HG02981 (cell line): ENCODE measurements around the gene MED13.
"Not testable (repeated sequence)": the region's sequence is repeated elsewhere in the genome, so short reads cannot be mapped to it uniquely, and the experiment has no call there.

Experiments
- ATAC-seq: cut with Tn5 transposase; IDR thresholded peaks from one replicate; pipeline ENCODE4 v1.9.1; 2021; ENCODE audit warnings: mild to moderate bottlenecking, moderate library complexity; ENCODE audit not compliant: unreplicated experiment

The MED13 gene

GRCh38 chr17:62003141-62003540 is 61.9 kb downstream of the MED13 start:
- not testable (repeated sequence) for ATAC-seq

DNA sequence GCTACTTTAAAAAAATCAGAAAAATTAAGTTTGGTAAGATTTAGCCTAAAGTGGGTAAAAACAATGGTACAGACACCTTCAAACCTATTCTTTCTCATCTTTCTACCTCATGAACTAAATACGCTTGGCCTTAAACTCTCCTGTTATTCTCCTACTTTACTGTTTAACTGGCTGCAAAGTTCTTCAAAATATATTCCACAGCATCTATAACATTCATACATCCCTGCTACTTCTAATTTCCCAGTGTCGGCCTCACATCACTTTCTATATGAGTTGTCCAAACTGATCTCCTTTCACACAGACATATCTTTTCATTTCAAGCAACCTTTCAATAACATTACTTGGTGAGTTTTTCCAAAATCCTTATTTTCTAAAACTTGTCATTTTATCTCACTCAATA is 64.0 kb downstream of the MED13 start:
- no peak for ATAC-seq

- no peak for ATAC-seq
These were observed 64.9 kb downstream of the MED13 start for GRCh38 chr17:62000186-62000585.

- not testable (repeated sequence) for ATAC-seq
These were observed 66.5 kb downstream of the MED13 start for GRCh38 chr17:61998534-61998933.

GRCh38 chr17:61997664-61998063 is 67.4 kb downstream of the MED13 start:
- ATAC-seq, result no peak

DNA sequence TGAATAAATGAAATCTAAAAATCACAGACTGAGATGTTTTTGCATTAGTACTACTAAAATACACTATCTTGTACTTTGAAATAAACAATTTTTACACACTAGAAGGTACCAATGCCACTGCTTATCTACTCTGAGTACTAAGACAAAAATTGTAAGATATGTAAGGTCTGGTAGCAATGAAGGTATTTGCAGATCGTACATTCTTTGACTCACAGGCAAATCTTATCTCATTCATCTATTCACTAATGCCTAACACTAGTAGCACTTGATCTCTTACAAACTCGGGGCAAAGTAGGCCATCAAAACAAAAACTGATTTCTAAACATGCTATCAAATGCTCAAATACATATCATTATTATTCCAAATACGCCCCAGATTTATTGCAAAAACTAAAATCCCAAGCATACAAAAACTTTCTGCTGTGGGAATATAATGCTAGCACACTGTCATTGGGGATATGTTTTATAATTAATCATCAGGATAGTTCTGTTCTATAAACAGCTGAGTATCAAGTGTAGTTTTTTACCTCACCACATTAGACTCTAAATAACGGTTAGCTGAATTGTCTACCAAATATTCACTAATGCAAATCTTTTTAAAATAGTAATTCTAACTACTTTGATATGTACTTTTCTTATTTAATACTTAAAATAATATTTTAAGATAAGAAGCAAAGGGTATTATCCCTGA is 68.0 kb downstream of the MED13 start:
- ATAC-seq, result no peak

DNA sequence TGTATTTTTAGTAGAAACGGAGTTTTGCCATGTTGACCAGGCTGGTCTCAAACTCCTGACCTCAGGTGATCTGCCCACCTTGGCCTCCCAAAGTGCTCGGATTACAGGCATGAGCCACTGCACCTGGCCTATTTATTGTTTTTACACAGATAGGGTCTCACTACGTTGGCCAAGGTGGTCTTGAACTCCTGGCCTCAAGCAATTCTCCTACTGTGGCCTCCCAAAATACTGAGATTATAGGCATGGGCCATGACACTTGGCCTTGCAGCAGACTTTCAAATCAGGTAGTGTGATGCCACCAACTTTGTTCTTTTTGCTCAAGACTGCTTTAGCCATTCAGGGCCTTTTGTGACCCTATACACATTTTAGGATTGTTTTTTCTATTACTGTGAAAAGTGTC is 75.6 kb downstream of the MED13 start:
- ATAC-seq, result no peak

- ATAC-seq, result no peak
These were observed 78.2 kb downstream of the MED13 start for GRCh38 chr17:61986898-61987297.

- ATAC-seq, result no peak
These were observed 80.3 kb downstream of the MED13 start for GRCh38 chr17:61984821-61985220.

GRCh38 chr17:61981323-61981722 is 83.8 kb downstream of the MED13 start:
- no peak for ATAC-seq

- ATAC-seq, result no peak
These were observed 84.5 kb downstream of the MED13 start for GRCh38 chr17:61980535-61980934.

DNA sequence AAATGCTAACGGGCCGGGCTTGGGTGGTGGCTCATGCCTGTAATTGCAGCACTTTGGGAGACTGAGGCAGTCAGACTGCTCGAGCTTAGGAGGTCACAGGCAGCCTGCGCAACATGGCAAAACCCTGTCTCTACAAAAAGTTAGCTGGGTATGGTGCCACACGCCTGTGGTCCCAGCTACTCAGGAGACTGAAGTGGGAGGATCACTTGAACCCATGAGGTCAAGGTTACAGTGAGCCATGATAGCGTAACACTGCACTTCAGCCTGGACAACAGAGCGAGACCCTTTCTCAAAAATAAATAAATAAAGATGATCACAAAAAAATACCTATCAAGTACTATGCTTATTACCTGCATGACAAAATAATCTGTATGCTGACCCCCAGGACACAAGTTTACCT is 91.0 kb downstream of the MED13 start:
- ATAC-seq, result no peak

GRCh38 chr17:61972311-61972710 is 92.8 kb downstream of the MED13 start:
- ATAC-seq, result no peak

DNA sequence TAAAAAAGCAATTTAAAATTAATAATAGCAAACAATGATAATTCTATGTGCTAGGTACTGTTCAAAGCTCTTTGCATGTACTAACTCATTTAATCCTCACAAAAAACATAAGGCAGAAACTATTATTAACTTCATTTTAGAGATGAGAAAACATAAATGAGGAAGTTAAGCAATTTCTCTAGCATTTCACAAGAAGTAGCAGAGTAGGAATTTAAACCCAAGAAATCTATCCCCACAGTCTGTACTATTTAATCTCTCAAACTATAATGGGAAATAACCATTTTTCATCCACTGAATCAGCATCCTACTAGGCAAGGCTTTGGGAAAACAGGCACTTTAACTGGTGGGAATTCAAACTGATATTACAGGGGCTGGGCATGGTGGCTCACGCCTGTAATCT is 95.0 kb downstream of the MED13 start:
- ATAC-seq, result no peak

- no peak for ATAC-seq
These were observed 96.3 kb downstream of the MED13 start for GRCh38 chr17:61968757-61969156.

- no peak for ATAC-seq
These were observed 97.3 kb downstream of the MED13 start for GRCh38 chr17:61967729-61968128.

- ATAC-seq, result no peak
These were observed 98.9 kb downstream of the MED13 start for GRCh38 chr17:61966191-61966590.

DNA sequence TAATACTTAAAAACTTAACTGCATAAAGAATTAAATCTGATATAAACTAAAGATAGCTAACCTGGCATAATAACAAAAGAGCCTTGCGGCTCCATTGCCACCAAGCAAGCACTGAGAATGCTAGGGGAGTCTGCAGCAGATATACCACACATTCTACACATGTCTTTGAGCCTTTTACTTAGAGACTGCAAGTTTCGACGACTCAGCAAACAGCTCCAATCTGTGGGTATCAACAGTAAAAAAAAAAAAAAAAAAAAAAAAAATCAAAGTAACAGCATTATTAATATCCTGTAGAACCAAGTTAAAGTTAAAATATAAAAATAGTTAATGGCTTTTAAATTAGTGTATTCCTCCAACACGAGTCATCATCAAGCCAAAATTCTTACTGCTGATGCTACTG is 109.5 kb downstream of the MED13 start:
- no peak for ATAC-seq

DNA sequence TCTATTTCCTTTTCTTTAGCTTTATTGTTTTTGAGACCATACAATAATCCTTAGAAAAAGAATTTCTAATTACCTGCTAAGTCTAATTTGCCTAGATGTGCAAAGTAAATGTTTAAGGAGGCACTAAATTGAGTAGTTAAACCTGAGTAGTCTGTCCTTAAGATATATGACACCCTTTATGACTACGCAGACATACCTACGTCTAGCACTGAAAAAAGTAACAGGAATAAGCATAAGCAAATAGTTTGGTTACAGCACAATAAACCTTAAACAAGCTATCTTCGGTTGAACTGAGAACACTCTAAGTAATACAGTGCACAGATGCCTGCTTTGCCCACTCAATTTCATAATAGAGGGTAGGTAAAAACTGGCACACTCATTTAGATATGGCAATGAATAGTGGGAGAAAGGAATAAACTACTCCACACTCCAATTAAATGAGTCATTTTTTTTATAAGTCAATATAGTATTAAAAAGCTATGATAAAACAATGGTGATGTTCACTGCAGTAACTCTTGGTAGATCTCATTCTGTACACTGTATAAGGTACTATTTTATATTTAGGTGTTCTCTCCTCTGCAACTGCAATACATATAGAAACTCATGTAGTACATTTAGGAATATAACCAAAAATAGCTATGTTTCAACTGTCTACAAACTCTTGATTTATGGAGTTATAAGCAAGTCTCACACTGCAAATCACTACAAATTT is 117.6 kb downstream of the MED13 start:
- ATAC-seq, result no peak

DNA sequence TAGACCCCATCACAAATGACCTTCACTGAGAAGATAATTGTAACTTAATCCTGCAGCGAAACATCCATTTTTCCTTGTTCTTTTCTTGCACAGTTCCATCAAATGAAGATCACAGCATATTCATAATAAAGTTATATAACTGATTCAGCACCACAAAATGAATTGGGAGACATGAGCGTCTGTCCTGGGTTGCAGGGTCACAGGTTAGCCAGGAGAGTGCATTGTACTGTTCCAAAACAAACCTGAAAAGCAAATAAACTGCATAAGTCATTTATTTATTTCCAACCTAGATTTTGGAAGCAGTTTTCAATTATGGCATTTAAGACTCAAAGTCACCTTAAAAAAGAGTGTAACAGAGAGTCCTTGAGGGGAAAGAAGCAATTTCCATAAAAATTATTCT is 118.7 kb downstream of the MED13 start:
- no peak for ATAC-seq

DNA sequence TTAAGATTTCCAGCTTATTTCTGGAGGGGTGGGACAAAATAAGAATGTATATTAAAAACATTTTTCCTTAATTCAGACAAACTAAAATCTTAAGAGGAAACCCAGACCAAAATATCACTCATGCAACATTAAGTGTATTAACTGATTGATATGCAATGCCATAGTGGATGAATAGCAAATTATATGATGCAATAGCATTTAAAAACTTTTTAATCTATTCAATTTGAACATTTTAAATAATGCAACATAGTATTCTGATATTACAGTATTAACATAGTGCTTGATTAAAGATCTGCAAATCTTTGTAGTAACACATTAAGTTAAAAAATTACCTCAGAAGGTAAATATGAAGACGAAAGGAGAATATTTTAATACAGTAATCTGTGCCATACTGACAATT is 122.0 kb downstream of the MED13 start:
- ATAC-seq, result no peak

DNA sequence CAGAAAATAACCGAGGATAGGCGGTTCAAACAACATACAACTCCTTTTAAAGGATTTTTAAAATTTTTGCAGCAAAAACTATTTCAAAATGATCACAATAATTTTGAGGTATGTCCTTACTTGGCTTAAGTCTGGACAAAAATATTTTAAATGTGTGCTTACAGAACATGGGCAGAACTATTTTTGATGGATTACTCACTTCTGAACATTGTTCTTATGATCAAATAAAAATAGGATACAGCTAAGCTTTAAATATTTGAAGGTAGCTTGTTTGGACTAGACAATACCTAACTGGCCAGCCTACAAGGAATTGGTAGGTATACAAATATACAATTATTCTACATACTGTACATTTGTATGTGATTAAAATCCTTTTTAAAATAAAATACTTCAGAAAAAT is 123.0 kb downstream of the MED13 start:
- no peak for ATAC-seq

- ATAC-seq, result no peak
These were observed 137.0 kb downstream of the MED13 start for GRCh38 chr17:61928101-61928436.
